ENCODE data around the gene HLA-B.
A peak's percentile ranks its signal among the peaks of the same experiment; 100 is the strongest.

HLA-B gene

DNA sequence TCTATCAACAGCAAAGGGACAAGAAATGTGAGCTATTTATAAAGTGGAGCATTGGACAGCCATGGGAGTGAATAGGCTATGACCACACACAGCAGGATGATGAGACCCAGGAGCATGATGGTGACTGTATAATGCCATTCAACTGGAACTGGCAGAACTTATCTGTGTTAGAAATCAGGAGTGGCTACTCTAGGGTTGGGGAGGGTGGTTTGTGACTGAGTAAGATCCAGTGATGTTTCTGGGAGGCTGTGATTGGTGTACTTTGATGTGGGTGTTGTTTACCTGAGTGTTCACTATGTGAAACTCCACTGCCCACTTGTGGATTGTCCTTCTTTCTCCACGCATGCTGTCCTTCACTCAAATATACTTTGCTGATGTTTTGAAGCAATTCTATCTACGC is 11.5 kb upstream of the HLA-B start:
- no peak for DNase-seq (ENCODE audit: low read depth)
- TF ChIP-seq, protein P1, sequence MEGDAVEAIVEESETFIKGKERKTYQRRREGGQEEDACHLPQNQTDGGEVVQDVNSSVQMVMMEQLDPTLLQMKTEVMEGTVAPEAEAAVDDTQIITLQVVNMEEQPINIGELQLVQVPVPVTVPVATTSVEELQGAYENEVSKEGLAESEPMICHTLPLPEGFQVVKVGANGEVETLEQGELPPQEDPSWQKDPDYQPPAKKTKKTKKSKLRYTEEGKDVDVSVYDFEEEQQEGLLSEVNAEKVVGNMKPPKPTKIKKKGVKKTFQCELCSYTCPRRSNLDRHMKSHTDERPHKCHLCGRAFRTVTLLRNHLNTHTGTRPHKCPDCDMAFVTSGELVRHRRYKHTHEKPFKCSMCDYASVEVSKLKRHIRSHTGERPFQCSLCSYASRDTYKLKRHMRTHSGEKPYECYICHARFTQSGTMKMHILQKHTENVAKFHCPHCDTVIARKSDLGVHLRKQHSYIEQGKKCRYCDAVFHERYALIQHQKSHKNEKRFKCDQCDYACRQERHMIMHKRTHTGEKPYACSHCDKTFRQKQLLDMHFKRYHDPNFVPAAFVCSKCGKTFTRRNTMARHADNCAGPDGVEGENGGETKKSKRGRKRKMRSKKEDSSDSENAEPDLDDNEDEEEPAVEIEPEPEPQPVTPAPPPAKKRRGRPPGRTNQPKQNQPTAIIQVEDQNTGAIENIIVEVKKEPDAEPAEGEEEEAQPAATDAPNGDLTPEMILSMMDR (IDR thresholded peaks at IDR 0.05; ENCODE audit: insufficient read depth, low read depth, low read length, missing control alignments), result no peak
- no peak overlapping the region for H3K4me3 ChIP-seq (ENCODE audit: low read depth, low read length)

DNA sequence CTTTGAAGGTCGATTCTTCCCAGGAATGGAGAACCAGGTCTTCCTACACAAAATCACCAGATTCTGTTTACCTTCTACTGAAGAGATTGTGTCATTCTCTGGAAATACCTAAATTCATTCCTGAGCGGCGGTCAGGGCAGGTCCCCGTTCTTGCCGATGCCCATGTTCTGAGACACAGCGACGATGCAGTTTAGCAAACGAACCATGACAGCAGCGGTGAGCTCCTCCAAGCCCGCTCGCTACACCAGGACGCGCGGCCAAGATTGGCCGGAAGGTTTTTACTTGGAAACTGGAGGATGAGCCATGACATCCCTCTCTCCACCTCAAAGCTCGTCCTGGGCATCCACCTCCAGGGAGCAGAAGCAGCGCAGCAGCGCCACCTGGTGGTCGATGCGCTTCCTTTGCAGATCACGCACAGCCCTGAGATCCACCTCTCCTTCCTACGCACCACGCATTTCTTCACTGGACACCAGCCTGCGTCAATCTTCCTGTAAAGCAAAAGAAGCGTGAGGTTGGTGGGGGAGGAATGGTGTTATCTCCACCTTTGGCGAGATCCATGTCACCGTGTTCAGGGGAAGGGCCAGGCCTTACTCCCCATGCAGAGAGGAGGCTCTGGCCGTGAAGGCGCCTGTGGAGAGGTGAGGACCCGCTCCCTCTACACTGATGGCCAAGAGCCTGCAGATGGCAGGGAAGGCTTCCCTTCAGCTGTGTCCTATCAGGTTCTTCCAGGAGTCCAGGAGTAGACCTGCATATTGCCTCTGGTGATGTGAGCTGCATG is 9.9 kb upstream of the HLA-B start:
- TF ChIP-seq, protein P1 (IDR thresholded peaks at IDR 0.05; ENCODE audit: insufficient read depth, low read depth, low read length, missing control alignments), result peak; percentile 97
- H3K4me3 ChIP-seq (ENCODE audit: low read depth, low read length), result peak overlapping the region; percentile 44
- peak; percentile 93 for DNase-seq (ENCODE audit: low read depth)

DNA sequence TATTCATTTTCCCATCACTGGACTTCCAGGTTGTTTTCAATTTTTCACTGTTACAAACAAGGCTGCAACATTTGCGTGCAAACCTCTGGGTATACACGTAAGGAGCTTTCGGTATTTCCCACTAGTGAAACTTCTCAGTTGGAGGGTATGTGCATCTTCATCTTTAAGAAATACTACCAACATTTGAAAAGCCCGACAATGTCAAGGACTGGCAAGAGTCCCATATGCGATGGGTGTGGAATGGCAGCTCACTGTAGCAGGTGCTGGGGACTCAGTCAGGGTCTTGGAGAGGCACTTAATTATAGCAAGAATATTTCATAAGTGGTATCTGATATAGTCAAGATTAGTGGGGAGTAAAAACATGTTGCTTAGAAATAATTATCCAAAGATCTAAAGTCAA is 8.9 kb upstream of the HLA-B start:
- TF ChIP-seq, protein P1 (IDR thresholded peaks at IDR 0.05; ENCODE audit: insufficient read depth, low read depth, low read length, missing control alignments), result no peak

DNA sequence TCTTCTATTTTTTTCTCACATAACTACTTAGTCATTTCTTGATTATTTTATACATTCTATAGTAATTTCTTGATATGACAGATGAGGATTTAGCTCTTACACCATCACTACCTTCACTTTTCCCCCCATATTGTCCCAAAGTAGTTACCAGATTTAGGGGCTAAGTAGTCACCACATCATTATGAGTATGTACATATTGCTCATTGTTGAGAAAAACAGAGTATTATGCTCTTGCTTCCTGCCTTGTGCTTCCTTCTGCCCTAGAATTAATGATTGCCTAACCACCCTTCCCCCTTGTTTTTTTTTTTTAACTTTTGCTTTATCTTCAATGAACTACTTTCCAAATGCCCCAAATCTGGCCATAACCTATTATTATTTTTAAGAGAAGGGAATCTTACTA is 6.8 kb upstream of the HLA-B start:
- no peak for DNase-seq (ENCODE audit: low read depth)
- no peak overlapping the region for H3K4me3 ChIP-seq (ENCODE audit: low read depth, low read length)
- TF ChIP-seq, protein P1 (IDR thresholded peaks at IDR 0.05; ENCODE audit: insufficient read depth, low read depth, low read length, missing control alignments), result no peak

More for the DNA sequence above, 8.9 kb upstream of the HLA-B start:
- H3K4me3 ChIP-seq (ENCODE audit: low read depth, low read length), result no peak overlapping the region
- DNase-seq (ENCODE audit: low read depth), result no peak

DNA sequence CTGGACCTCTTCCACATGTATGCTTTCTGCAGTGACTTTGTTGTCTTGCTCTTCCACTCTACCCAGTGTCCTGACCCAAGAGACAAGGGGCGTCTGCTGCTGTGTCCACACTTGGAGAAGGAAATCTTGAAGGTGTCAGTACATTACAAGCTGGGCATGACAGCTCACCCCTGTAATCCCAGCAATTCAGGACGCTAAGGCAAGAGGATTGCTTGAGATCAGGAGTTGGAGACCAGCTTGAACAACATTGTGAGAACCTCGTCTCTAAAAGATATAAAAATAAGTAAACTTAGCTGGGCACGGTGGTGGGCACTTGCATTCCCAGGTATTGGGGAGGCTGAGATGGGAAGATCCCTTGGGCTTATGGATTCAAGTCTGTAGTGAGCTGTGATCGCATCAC is 5.8 kb upstream of the HLA-B start:
- DNase-seq (ENCODE audit: low read depth), result no peak
- TF ChIP-seq, protein P1 (IDR thresholded peaks at IDR 0.05; ENCODE audit: insufficient read depth, low read depth, low read length, missing control alignments), result no peak
- no peak overlapping the region for H3K4me3 ChIP-seq (ENCODE audit: low read depth, low read length)

DNA sequence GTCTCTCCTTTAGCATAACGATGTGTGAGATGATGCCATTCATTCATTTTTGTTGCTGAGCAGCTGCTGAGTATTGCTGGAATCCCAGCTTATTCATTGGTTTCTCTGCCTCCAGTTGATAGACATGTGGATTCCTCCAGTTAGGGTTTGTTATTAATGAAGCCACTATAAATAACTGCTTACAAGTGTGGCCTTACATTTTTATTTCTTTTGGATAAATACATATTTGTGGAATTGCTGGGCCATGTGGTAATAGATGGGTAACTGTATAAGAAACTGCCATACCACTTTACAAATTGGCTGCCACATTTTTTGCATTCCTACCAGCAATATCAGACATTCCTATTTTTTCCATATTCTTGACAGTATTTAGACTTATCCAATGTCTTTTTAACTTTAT is 2.6 kb upstream of the HLA-B start:
- no peak overlapping the region for H3K4me3 ChIP-seq (ENCODE audit: low read depth, low read length)
- TF ChIP-seq, protein P1 (IDR thresholded peaks at IDR 0.05; ENCODE audit: insufficient read depth, low read depth, low read length, missing control alignments), result no peak
- DNase-seq (ENCODE audit: low read depth), result no peak

DNA sequence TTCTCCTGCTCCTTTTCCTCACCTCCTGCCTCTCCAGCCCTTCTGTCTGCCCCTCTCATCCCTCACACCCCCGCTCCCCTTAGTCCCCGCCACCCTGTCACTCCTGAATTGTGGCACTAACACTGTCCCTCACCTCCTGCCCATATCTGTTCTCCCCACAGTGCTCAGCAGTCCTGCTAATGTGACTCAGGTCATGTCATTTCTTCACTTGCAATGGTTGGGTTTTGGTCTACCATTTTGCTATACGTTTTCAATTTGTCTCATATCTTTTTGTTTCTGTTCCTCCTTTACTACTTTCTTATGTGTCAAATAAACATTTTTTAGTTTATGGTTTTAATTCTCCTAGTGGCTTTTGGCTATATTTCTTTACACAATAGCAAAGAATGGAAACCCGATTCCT is 1.3 kb upstream of the HLA-B start:
- peak overlapping the region; percentile 86 for H3K4me3 ChIP-seq (ENCODE audit: low read depth, low read length)
- DNase-seq (ENCODE audit: low read depth), result peak; percentile 18
- TF ChIP-seq, protein P1 (IDR thresholded peaks at IDR 0.05; ENCODE audit: insufficient read depth, low read depth, low read length, missing control alignments), result no peak

Measured in GM12865 (cell line).